ENCODE results near the gene MRM2.

MRM2 gene

DNA sequence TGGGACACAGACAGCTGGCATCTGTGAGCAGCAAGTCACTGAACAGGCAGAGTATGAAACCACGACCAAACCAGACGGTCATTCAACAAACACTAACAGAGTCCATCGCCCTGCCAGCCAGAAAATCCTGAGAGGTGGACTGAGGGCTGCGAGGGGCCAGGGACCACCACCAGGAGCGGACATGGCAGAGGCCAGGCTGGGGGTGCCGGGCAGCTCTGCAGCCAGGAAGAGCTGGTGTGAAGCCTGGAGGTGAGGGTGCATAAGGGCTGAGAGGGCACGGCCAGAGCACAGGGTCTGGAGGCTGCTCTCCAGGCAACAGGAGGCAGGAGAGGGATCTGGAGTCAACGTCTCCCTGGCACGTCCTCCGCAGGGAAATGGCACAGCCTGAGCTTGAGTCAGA is 24.8 kb downstream of the MRM2 start:
- DNase-seq (ENCODE audit: low spot score) = no peak
- TF ChIP-seq, protein P1, sequence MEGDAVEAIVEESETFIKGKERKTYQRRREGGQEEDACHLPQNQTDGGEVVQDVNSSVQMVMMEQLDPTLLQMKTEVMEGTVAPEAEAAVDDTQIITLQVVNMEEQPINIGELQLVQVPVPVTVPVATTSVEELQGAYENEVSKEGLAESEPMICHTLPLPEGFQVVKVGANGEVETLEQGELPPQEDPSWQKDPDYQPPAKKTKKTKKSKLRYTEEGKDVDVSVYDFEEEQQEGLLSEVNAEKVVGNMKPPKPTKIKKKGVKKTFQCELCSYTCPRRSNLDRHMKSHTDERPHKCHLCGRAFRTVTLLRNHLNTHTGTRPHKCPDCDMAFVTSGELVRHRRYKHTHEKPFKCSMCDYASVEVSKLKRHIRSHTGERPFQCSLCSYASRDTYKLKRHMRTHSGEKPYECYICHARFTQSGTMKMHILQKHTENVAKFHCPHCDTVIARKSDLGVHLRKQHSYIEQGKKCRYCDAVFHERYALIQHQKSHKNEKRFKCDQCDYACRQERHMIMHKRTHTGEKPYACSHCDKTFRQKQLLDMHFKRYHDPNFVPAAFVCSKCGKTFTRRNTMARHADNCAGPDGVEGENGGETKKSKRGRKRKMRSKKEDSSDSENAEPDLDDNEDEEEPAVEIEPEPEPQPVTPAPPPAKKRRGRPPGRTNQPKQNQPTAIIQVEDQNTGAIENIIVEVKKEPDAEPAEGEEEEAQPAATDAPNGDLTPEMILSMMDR (IDR thresholded peaks at IDR 0.05; ENCODE audit: extremely low read depth, missing control alignments) = no peak

DNA sequence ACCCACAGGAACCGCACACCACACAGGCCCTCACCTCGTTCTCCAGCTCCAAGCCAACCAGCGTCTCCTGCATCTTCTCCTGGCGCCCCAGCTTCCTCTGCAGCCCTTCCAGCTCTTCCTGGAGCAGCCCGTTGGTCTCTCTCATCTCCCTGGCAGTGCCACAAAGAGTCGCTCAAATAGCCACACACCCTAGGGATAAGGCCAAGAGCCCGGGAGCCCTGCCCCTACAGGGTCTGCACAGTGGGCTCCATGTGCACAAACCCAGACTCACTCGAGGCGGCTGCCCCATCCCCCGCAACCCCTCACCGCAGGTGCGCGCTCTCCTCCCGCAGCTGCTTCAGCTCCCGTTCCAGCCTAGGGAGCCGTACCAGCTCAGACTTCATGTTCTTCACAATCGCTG is 26.2 kb downstream of the MRM2 start:
- TF ChIP-seq, protein P1 (IDR thresholded peaks at IDR 0.05; ENCODE audit: extremely low read depth, missing control alignments) = no peak
- no peak for DNase-seq (ENCODE audit: low spot score)

DNA sequence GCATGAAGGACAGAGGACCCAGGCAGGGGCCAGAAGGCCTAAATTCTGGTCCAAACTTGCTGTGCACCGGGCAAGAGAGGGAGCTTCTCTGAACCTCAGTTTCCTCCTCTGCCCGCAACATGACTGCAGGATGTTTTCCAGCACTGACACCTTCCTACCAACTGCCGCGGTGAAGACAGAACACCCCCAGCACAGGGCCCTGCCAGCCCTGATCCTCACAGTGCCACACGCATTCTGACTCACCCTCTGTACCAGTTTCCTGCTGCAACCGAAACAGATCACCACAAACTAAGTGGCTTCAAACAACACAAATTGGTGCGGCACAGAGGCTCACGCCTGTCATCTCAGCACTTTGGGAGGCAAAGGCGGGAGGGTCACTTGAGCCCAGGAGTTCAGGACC is 27.4 kb downstream of the MRM2 start:
- DNase-seq (ENCODE audit: low spot score) = no peak
- TF ChIP-seq, protein P1 (IDR thresholded peaks at IDR 0.05; ENCODE audit: extremely low read depth, missing control alignments) = no peak

DNA sequence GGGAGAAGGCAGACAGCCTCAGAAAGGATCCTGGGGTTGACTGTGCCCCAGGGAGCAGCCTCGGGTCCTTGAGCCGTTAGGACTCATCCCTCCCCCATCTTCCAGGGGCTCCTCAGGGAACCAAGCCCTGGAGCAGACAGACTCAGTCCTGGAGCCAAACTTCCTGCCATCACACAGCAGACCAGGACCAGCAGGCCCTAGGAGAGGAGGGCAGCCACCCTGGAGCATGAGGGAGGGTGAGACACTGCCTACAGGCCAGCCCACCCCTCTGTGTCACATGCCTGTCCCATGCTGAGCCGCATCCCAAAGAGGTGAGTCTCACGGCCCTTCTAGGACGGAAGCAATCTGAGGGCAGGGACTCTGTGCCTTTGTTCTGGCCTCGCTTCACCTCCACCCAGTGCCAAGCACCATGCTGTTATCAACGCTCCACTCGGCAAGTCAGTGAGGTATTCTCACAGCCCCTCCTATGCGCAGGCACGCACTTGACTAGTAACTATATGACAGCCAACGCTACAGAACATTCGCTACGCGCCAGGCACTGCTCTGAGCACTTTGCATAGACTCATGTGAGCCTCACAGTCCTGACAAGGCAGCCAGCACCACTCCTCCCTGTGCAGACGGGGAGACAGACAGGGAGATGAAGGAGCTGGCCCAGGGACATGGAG is 28.3 kb downstream of the MRM2 start:
- TF ChIP-seq, protein P1 (IDR thresholded peaks at IDR 0.05; ENCODE audit: extremely low read depth, missing control alignments) = no peak
- no peak for DNase-seq (ENCODE audit: low spot score)

DNA sequence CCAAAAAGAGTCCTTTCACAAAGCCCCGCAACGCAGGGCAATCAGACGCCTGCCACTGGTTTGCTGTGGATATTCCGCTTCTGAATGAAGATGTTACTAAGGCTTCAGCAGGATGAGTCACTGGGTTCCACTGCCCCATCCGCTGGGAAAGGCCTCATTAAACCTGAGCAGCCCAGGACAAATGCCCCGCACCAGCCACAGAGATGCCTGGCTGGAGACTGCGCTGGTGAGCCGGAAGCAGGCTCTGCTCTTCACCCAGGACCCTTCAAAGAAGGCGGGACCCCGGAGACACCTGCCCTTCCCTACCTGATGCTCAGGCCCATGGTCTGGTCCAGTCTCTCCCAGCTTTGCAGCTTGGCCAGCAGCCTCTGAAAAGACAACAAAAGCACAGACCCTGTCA is 29.1 kb downstream of the MRM2 start:
- no peak for DNase-seq (ENCODE audit: low spot score)
- TF ChIP-seq, protein P1 (IDR thresholded peaks at IDR 0.05; ENCODE audit: extremely low read depth, missing control alignments) = no peak

DNA sequence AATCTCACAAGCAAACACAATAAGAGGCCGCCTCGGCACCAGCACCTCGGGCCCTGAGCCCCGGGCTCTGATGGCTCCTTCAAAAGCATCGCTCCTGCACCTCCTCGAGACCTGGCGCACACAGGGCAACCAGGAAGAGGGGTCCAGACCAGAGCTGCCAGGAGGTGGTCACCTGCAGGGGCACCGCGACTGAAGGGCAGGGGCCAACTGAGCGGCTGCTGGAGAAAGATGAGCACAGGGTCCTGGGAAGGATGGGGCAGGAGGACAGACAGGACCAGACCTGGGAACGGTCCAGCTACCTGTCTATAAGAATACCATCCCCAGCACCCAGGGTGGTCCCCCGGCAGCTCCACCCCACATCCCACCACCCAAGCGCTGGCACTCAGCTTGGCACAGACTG is 30.1 kb downstream of the MRM2 start:
- TF ChIP-seq, protein P1 (IDR thresholded peaks at IDR 0.05; ENCODE audit: extremely low read depth, missing control alignments) = no peak
- no peak for DNase-seq (ENCODE audit: low spot score)

DNA sequence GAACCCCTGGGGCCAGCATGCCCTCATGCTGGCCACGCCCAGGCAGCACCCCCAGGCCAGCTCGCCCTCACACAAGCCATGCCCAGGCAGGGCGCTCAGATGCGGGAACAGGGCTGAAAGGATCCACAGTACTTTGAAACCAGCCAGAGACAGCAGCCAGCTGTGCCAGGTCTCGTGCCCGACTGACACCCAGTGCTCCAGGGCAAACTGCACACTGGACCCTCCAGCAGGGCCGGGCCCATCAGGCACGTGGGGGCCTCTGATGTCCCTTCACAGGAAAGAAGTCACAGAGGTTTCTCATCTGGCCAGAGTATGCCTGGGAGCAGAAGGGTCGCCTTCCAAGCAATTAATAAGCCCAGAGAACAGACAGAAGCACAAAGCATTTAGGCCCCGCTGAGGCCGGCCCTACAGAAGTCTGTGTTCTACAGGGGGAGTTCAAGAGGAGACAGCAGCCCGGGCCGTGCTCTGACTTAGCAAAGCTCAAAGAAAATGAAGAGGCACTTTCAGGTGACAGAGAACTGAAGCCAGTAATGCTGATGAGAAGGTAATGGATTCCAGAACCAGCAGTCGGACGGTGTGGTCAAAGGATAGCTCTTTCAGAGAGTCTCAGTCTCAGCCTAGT is 30.6 kb downstream of the MRM2 start:
- DNase-seq (ENCODE audit: low spot score) = no peak
- TF ChIP-seq, protein P1 (IDR thresholded peaks at IDR 0.05; ENCODE audit: extremely low read depth, missing control alignments) = no peak

Data from GM20000 (cell line).